Panc1 (cell line): ENCODE measurements around the gene DCAF5. TPM values are rescaled to one million over a fixed set of nuclear protein-coding genes. Genes with fewer than 3 reads are reported as not detected.
"Not testable (repeated sequence)": the region's sequence is repeated elsewhere in the genome, so short reads cannot be mapped to it uniquely, and the experiment has no call there.

Experiments
- ATAC-seq: fragments of 200-7000 bp; cut with Tn5 transposase; 2 replicates; pipeline ENCODE4 v1.9.1; 2020; ENCODE audit warnings: mild to moderate bottlenecking, moderate library complexity
- BruUV-seq: library from RNA; stranded (reverse); fragments of 400-500 nt; replicated peaks from 2 replicates; lab custom pipeline; 2021; lab: Mats Ljungman, UMichigan
- CTCF ChIA-PET: fragments of 300-600 bp; sonication (Branson Sonifier 250); formaldehyde crosslinking; loops from one replicate; lab custom pipeline; 2022; ENCODE audit warnings: antibody characterized with exemption; lab: Charles Lee
- POLR2A ChIA-PET: fragments of 300-600 bp; sonication (Branson Sonifier 250); formaldehyde crosslinking; loops from one replicate; lab custom pipeline; 2022; ENCODE audit warnings: antibody characterized with exemption; lab: Charles Lee
- DNase-seq: peaks from one replicate; pipeline ENCODE4 v3.0.0-alpha.2; 2010; ENCODE audit warnings: low read depth, low spot score
- H3K27ac ChIP-seq: 2 replicates; pipeline ENCODE4 v1.5.1; 2011; ENCODE audit warnings: mild to moderate bottlenecking, low read length, inconsistent platforms
- H3K27me3 ChIP-seq: fragments of 200-500 bp; sonication (Bioruptor generic); 2 replicates; pipeline ENCODE4 v1.6.0; 2014; ENCODE audit warnings: low read length, inconsistent platforms; ENCODE audit not compliant: control insufficient read depth, insufficient read depth
- H3K36me3 ChIP-seq: fragments of 200-500 bp; sonication (Bioruptor generic); 2 replicates; pipeline ENCODE4 v1.5.1; 2014; ENCODE audit warnings: inconsistent platforms, mild to moderate bottlenecking, low read length, moderate library complexity; ENCODE audit not compliant: control insufficient read depth, insufficient read depth
- H3K4me1 ChIP-seq: 2 replicates; pipeline ENCODE4 v1.5.1; 2011; ENCODE audit warnings: inconsistent platforms, mild to moderate bottlenecking, low read length, moderate library complexity; ENCODE audit not compliant: control insufficient read depth, insufficient read depth
- H3K4me3 ChIP-seq, 2 experiments: 2 replicates each; pipeline ENCODE4 v1.5.1; 2011 to 2012; ENCODE audit warnings: low read depth in 2 of 2, low read length in 2 of 2, mild to moderate bottlenecking in 2 of 2, inconsistent platforms in 1 of 2, moderate library complexity in 1 of 2
- H3K9me3 ChIP-seq: fragments of 200-500 bp; sonication (Bioruptor generic); 2 replicates; pipeline ENCODE4 v1.5.1; 2014; ENCODE audit warnings: low read depth, mild to moderate bottlenecking, inconsistent platforms, low read length, moderate library complexity; ENCODE audit not compliant: control insufficient read depth, insufficient read depth
- POLR2AphosphoS5 ChIP-seq: IDR thresholded peaks from 2 replicates; pipeline ENCODE4 v1.6.1; 2012; ENCODE audit warnings: mild to moderate bottlenecking, low read depth, low read length, moderate library complexity
- REST ChIP-seq, 2 experiments: IDR thresholded peaks; 2 replicates each; pipeline ENCODE4 v1.6.1; 2011 to 2012; ENCODE audit warnings: low read depth in 2 of 2, control low read depth in 1 of 2, low read length in 1 of 2, mild to moderate bottlenecking in 1 of 2, moderate library complexity in 1 of 2; ENCODE audit not compliant: insufficient read depth in 1 of 2
- SIN3A ChIP-seq: IDR thresholded peaks from 2 replicates; pipeline ENCODE4 v1.6.1; 2012; ENCODE audit warnings: low read depth, mild to moderate bottlenecking, low read length, moderate library complexity, borderline replicate concordance; ENCODE audit not compliant: insufficient read depth
- TCF7L2 ChIP-seq: IDR thresholded peaks from 2 replicates; pipeline ENCODE4 v1.6.1; 2011; ENCODE audit warnings: mild to moderate bottlenecking, low read depth, low read length, inconsistent platforms
- in situ Hi-C: cut with HindIII; loops from 2 replicates; pipeline ENCODE4 v1.10.0; 2016; ENCODE audit warnings: low sequenced_read_pairs, low pct_unique_long_range_greater_than_20kb
- intact Hi-C: fragments of 100-400 bp; cut with micrococcal nuclease; formaldehyde crosslinking; loops from one replicate; pipeline ENCODE4 v1.10.0; 2022; ENCODE audit not compliant: unreplicated experiment
- total RNA-seq: library from RNA; stranded (reverse); gene quantifications from one replicate; pipeline ENCODE4 v1.2.1, GENCODE V29; 2021; ENCODE audit not compliant: unreplicated experiment
- TF ChIP-seq, protein P1 (sequence below): fragments of 450-650 bp; IDR thresholded peaks from 2 replicates; pipeline ENCODE4 v1.5.1; 2017; ENCODE audit warnings: mild to moderate bottlenecking

DCAF5 gene
- total RNA-seq, 1 experiment from 2014 or later, result 27.6 TPM

DNA sequence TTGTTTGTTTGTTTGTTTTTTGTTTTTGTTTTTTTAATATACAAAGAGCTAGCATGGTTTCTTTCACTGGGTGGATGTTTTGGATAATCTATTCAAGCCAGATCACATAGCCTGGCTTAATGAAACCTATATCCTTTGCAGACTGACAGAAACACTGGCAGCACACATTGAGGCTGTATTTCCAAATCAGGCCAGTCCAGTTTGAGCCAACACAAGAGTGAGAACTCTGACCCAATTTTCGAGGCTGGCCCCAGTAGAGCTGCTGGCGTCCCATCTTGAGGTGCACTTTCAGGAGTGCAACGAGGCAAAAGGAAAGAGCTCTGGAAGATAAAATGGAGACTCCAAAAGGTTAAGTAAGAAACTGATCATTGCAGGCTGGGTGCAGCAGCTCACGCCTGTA, 129.9 kb downstream of the DCAF5 start:
- CTCF ChIA-PET, result no interaction called here
- H3K27me3 ChIP-seq, result no peaks in the 10 kb centered on the region
- in situ Hi-C loops, result no loop called here
- H3K4me3 ChIP-seq, result no peak overlapping the region
- no TSS peak for BruUV-seq
- H3K27ac ChIP-seq, result no peak overlapping the region
- DNase-seq (no peak), ATAC-seq (no peak)
- POLR2A ChIA-PET, result interaction anchor here (0.7 kb wide), 1 partner anchor 41 kb away, joined by 3 read pairs; no protein-coding TSS in a partner anchor
- no peaks in the 10 kb centered on the region for H3K36me3 ChIP-seq
- H3K4me1 ChIP-seq, result no peaks in the 10 kb centered on the region
- intact Hi-C loops, result no loop called here
- H3K9me3 ChIP-seq, result no peaks in the 10 kb centered on the region
- TF ChIP-seq, protein P1, sequence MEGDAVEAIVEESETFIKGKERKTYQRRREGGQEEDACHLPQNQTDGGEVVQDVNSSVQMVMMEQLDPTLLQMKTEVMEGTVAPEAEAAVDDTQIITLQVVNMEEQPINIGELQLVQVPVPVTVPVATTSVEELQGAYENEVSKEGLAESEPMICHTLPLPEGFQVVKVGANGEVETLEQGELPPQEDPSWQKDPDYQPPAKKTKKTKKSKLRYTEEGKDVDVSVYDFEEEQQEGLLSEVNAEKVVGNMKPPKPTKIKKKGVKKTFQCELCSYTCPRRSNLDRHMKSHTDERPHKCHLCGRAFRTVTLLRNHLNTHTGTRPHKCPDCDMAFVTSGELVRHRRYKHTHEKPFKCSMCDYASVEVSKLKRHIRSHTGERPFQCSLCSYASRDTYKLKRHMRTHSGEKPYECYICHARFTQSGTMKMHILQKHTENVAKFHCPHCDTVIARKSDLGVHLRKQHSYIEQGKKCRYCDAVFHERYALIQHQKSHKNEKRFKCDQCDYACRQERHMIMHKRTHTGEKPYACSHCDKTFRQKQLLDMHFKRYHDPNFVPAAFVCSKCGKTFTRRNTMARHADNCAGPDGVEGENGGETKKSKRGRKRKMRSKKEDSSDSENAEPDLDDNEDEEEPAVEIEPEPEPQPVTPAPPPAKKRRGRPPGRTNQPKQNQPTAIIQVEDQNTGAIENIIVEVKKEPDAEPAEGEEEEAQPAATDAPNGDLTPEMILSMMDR, result no peak
- TF ChIP-seq POLR2AphosphoS5, result no peak

DNA sequence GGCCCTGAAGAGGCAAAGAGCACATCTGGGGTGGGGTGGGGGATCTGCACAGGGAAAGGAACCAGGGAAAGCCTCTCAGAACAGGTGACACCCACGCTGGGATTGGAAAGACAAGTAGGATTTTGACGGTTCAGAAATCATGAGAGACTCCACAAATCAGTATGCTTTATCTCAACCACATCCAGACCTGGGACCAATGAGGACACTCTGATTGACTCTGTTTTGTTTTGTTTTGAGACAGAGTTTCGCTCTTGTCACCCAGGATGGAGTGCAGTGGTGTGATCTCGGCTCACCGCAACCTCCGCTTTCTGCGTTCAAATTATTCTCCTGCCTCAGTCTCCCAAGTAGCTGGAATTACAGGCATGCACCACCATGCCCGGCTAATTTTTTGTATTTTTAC, 130.8 kb downstream of the DCAF5 start:
- H3K27me3 ChIP-seq, H3K36me3 ChIP-seq, in situ Hi-C loops, POLR2A ChIA-PET, BruUV-seq, H3K4me1 ChIP-seq, H3K4me3 ChIP-seq, intact Hi-C loops, CTCF ChIA-PET, DNase-seq, ATAC-seq, H3K27ac ChIP-seq, H3K9me3 ChIP-seq: not testable (repeated sequence)

GRCh38 chr14:69017706-69018105, 135.2 kb downstream of the DCAF5 start:
- TF ChIP-seq, protein P1, result no peak
- no peak for TF ChIP-seq REST (IDR thresholded peaks at IDR 0.05; ENCODE audit: insufficient read depth in 1 of 2, low read depth in 2 of 2, low read length in 1 of 2)
- no peak for TF ChIP-seq SIN3A
- no peak for TF ChIP-seq TCF7L2
- TF ChIP-seq POLR2AphosphoS5, result no peak
- no peak for DNase-seq
- in situ Hi-C loops (no loop called here), intact Hi-C loops (no loop called here)
- H3K36me3 ChIP-seq, result no peaks in the 10 kb centered on the region
- no peak overlapping the region for H3K4me3 ChIP-seq
- H3K4me1 ChIP-seq, result peaks cover 5% of the 10 kb centered on the region
- no peak overlapping the region for H3K27ac ChIP-seq
- POLR2A ChIA-PET, result no interaction called here
- no TSS peak for BruUV-seq
- no peak for ATAC-seq
- CTCF ChIA-PET, result interaction anchor here (0.5 kb wide), 1 partner anchor 592 kb away, joined by 7 read pairs; no protein-coding TSS in a partner anchor
- H3K9me3 ChIP-seq, result no peaks in the 10 kb centered on the region
- no peaks in the 10 kb centered on the region for H3K27me3 ChIP-seq
